Limb (tissue), 2 donors: Measurements from ENCODE around the gene MSX2.

Experiments
- DNase-seq, 2 donors: peaks; one replicate each; pipeline ENCODE4 v3.0.0-alpha.2; 2016; ENCODE audit errors: extremely low spot score in 2 of 2

MSX2 gene

GRCh38 chr5:174718880-174719610 is 5.3 kb upstream of the MSX2 start:
- no peak for DNase-seq

- DNase-seq: no peak
Measured at GRCh38 chr5:174719793-174720611, 4.4 kb upstream of the MSX2 start.

- DNase-seq: peak in 1 of 2 donors; percentile 59
Measured at GRCh38 chr5:174720612-174721529, 3.5 kb upstream of the MSX2 start.

- DNase-seq: peak in 1 of 2 donors; percentile 33
Measured at GRCh38 chr5:174721530-174722432, 2.6 kb upstream of the MSX2 start.

- DNase-seq: no peak
Measured at GRCh38 chr5:174722500-174722899, 1.9 kb upstream of the MSX2 start.

- DNase-seq: peak in 1 of 2 donors; percentile 31
Measured at GRCh38 chr5:174723315-174723978, 935 bp upstream of the MSX2 start.

- no peak for DNase-seq
Measured at GRCh38 chr5:174723979-174724483, 351 bp upstream of the MSX2 start.

GRCh38 chr5:174725261-174725990 is 1.0 kb downstream of the MSX2 start:
- DNase-seq: no peak

- no peak for DNase-seq
Measured at GRCh38 chr5:174725991-174726601, 1.7 kb downstream of the MSX2 start.

GRCh38 chr5:174726916-174727793 is 2.8 kb downstream of the MSX2 start:
- DNase-seq: no peak

- no peak for DNase-seq
Measured at GRCh38 chr5:174727794-174728680, 3.7 kb downstream of the MSX2 start.

- DNase-seq: no peak
Measured at GRCh38 chr5:174729075-174729680, 4.8 kb downstream of the MSX2 start.

GRCh38 chr5:174731214-174732035 is 7.0 kb downstream of the MSX2 start:
- DNase-seq: peak in 1 of 2 donors; percentile 45

- DNase-seq: peak in 1 of 2 donors; percentile 50
Measured at GRCh38 chr5:174732036-174733020, 7.9 kb downstream of the MSX2 start.
